Fibroblast of lung (primary cell): ENCODE results near the gene UBN1. TPM values are rescaled to one million over a fixed set of nuclear protein-coding genes. Genes with fewer than 3 reads are reported as not detected.

Experiments used
- DNase-seq, 2 donors: peaks; one replicate each; pipeline versions ENCODE4 v3.0.0 to v3.0.0-alpha.2; 2010; ENCODE audit warnings: low read depth in 2 of 2
- H2AFZ ChIP-seq: 2 replicates; pipeline ENCODE4 v1.5.1; 2012; ENCODE audit warnings: low read length, control low read depth, inconsistent platforms
- H3K27ac ChIP-seq: 2 replicates; pipeline ENCODE4 v1.5.1; 2011; ENCODE audit warnings: low read length, control low read depth; ENCODE audit not compliant: insufficient read depth
- H3K27me3 ChIP-seq: 2 replicates; pipeline ENCODE4 v1.5.1; 2011; ENCODE audit warnings: mild to moderate bottlenecking, low read length; ENCODE audit not compliant: control insufficient read depth, insufficient read depth
- H3K36me3 ChIP-seq: 2 replicates; pipeline ENCODE4 v1.5.1; 2011; ENCODE audit warnings: low read length; ENCODE audit not compliant: control insufficient read depth, insufficient read depth
- H3K4me1 ChIP-seq: 2 replicates; pipeline ENCODE4 v1.5.1; 2011; ENCODE audit warnings: low read length; ENCODE audit not compliant: control insufficient read depth, insufficient read depth; ENCODE audit errors: extremely low read depth
- H3K4me2 ChIP-seq: 2 replicates; pipeline ENCODE4 v1.5.1; 2011; ENCODE audit warnings: low read length, control low read depth; ENCODE audit not compliant: insufficient read depth; ENCODE audit errors: extremely low read depth
- H3K4me3 ChIP-seq, 4 experiments: fragments of 200-600 bp in 1 of 4; sonication (generic) in 1 of 4; replicated peaks in 1 of 4; 2 replicates each; pipeline ENCODE4 v1.5.1; 2011 to 2016; ENCODE audit warnings: low read length in 4 of 4, low read depth in 3 of 4, mild to moderate bottlenecking in 3 of 4, control low read depth in 2 of 4, inconsistent platforms in 1 of 4, mixed read lengths in 1 of 4; ENCODE audit not compliant: insufficient read depth in 1 of 4; ENCODE audit errors: control extremely low read depth in 1 of 4
- H3K79me2 ChIP-seq: 2 replicates; pipeline ENCODE4 v1.5.1; 2012; ENCODE audit warnings: mild to moderate bottlenecking, low read length, inconsistent platforms; ENCODE audit not compliant: control insufficient read depth, insufficient read depth
- H3K9ac ChIP-seq: 2 replicates; pipeline ENCODE4 v1.5.1; 2011; ENCODE audit warnings: mild to moderate bottlenecking, low read length, control low read depth; ENCODE audit not compliant: insufficient read depth
- H3K9me3 ChIP-seq: 2 replicates; pipeline ENCODE4 v1.5.1; 2012; ENCODE audit warnings: low read depth, low read length; ENCODE audit not compliant: control insufficient read depth, insufficient read depth
- H4K20me1 ChIP-seq: 2 replicates; pipeline ENCODE4 v1.5.1; 2011; ENCODE audit warnings: low read length; ENCODE audit not compliant: control insufficient read depth, insufficient read depth; ENCODE audit errors: extremely low read depth
- EZH2 ChIP-seq: IDR thresholded peaks from 2 replicates; pipeline ENCODE4 v1.5.1; 2012; ENCODE audit warnings: low read length, control low read depth, mild to moderate bottlenecking; ENCODE audit errors: missing control alignments
- polyA plus RNA-seq, 2 donors: library from polyadenylated mRNA; depleted of rRNA in 1 of 2; stranded (reverse) in 1 of 2; unstranded in 1 of 2; fragments of >200 nt; gene quantifications; 2 replicates each; pipeline ENCODE4 v1.2.1, GENCODE V29; 2011 to 2012; ENCODE audit warnings: missing spikeins in 1 of 2
- total RNA-seq: library from RNA; depleted of rRNA; stranded (reverse); fragments of >200 nt; gene quantifications from 2 replicates; pipeline ENCODE4 v1.2.1, GENCODE V29; 2014
- TF ChIP-seq, protein P1 (sequence below), 2 donors: IDR thresholded peaks in 1 of 2; conservative IDR thresholded peaks in 1 of 2; 1 replicate in 1 of 2; 2 replicates in 1 of 2; pipeline ENCODE4 v1.5.1; 2011 to 2012; ENCODE audit warnings: low read length in 2 of 2, control low read depth in 1 of 2, inconsistent platforms in 1 of 2, low read depth in 1 of 2, mild to moderate bottlenecking in 1 of 2

The UBN1 gene
- total and polyA plus RNA-seq, 2 donors (not counting 1 experiment from before 2014, with no cell fraction given), result 13.6 to 21.1 TPM

DNA sequence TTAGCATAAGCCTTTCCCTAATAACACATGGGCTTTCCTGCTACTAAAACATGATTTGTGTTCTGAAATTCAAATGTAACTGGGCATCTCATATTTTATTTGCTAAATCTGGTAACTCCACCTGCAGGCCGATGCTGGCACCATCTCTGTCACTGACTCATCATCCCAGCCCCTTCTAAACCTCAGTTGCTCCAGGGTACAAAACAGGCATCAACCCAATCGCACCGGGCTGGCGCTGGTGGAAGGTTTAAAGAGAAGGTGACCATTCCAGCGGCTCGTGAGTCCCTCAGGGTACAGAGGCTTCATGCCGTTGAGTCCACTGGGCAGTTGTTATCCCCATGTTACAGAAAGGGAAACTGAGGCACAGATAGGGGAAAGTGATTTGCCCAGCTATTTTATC lies 62.5 kb downstream of the UBN1 start:
- H3K4me3 ChIP-seq, result no peak overlapping the region
- H4K20me1 ChIP-seq, result no peaks in the 10 kb centered on the region
- no peak for DNase-seq

DNA sequence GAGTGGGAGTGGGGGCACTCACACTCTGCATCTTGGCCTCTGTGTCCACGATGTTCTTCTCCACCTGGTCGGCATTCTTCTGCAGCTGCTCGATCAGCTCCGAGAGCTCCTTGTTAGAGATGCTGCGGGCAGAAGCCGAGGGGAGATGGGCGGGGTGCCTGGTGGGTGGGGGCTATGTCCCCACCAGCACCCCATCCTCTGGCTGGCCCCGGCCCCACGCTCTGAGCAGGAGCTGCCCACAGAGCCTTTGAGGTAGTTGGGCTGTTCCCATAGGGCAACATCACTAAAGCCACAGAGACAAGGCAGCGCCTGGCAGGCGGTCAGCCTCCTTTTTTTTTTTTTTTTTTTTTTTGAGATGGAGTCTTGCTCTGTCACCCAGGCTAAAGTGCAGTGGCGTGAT lies 63.5 kb downstream of the UBN1 start:
- Histone ChIP-seq H3K4me2 (no peak overlapping the region), H3K4me3 (no peak overlapping the region), H3K36me3 (no peaks in the 10 kb centered on the region), H2AFZ (no peak overlapping the region), H3K9me3 (no peaks in the 10 kb centered on the region), H3K79me2 (no peaks in the 10 kb centered on the region), H3K27ac (no peak overlapping the region), H4K20me1 (no peaks in the 10 kb centered on the region), H3K9ac (no peak overlapping the region), H3K27me3 (no peaks in the 10 kb centered on the region), H3K4me1 (peaks cover 10% of the 10 kb centered on the region)
- no peak for DNase-seq
- no peak for TF ChIP-seq EZH2
- TF ChIP-seq, protein P1, sequence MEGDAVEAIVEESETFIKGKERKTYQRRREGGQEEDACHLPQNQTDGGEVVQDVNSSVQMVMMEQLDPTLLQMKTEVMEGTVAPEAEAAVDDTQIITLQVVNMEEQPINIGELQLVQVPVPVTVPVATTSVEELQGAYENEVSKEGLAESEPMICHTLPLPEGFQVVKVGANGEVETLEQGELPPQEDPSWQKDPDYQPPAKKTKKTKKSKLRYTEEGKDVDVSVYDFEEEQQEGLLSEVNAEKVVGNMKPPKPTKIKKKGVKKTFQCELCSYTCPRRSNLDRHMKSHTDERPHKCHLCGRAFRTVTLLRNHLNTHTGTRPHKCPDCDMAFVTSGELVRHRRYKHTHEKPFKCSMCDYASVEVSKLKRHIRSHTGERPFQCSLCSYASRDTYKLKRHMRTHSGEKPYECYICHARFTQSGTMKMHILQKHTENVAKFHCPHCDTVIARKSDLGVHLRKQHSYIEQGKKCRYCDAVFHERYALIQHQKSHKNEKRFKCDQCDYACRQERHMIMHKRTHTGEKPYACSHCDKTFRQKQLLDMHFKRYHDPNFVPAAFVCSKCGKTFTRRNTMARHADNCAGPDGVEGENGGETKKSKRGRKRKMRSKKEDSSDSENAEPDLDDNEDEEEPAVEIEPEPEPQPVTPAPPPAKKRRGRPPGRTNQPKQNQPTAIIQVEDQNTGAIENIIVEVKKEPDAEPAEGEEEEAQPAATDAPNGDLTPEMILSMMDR (conservative IDR thresholded peaks at IDR 0.05 in 1 of 2, IDR thresholded peaks at IDR 0.05 in 1 of 2; ENCODE audit: low read depth in 1 of 2, low read length in 2 of 2), result no peak

More for the DNA sequence above, 62.5 kb downstream of the UBN1 start:
- H3K9ac ChIP-seq, result no peak overlapping the region
- no peaks in the 10 kb centered on the region for H3K36me3 ChIP-seq
- H3K79me2 ChIP-seq, result no peaks in the 10 kb centered on the region
- no peak overlapping the region for H3K27ac ChIP-seq
- TF ChIP-seq EZH2, result no peak
- TF ChIP-seq, protein P1 (conservative IDR thresholded peaks at IDR 0.05 in 1 of 2, IDR thresholded peaks at IDR 0.05 in 1 of 2; ENCODE audit: low read depth in 1 of 2, low read length in 2 of 2), result no peak
- peaks cover under 1% of the 10 kb centered on the region for H3K4me1 ChIP-seq
- H3K27me3 ChIP-seq, result no peaks in the 10 kb centered on the region
- H3K9me3 ChIP-seq, result no peaks in the 10 kb centered on the region
- no peak overlapping the region for H2AFZ ChIP-seq
- no peak overlapping the region for H3K4me2 ChIP-seq

DNA sequence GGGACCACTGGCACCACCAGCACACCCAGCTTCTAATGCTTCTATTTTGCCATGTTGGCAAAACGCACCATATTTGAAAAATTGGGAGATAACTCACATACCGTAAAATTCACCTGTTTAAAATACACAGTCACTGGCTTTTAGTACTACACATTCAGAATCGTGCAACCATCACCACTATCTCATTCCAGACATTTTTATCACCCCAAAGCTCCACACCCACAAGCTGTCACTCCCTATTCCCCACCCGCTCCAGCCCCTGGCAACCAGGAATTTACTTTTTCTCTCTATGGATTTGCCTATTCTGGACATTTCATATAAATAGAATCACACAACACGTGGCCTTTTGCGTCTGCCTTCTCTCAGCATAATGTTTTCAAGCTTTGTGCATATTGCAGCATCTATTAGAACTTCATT lies 64.7 kb downstream of the UBN1 start:
- Histone ChIP-seq H2AFZ (no peak overlapping the region), H3K9ac (no peak overlapping the region), H3K36me3 (no peaks in the 10 kb centered on the region), H3K9me3 (no peaks in the 10 kb centered on the region), H3K4me1 (peaks cover 14% of the 10 kb centered on the region), H3K4me2 (no peak overlapping the region), H3K79me2 (no peaks in the 10 kb centered on the region), H4K20me1 (no peaks in the 10 kb centered on the region), H3K27ac (no peak overlapping the region), H3K4me3 (no peak overlapping the region), H3K27me3 (no peaks in the 10 kb centered on the region)
- TF ChIP-seq, protein P1 (conservative IDR thresholded peaks at IDR 0.05 in 1 of 2, IDR thresholded peaks at IDR 0.05 in 1 of 2; ENCODE audit: low read depth in 1 of 2, low read length in 2 of 2), result no peak
- no peak for TF ChIP-seq EZH2
- DNase-seq, result peak; percentile 59 to 68
